Inflammatory macrophage (primary cell): Measurements from ENCODE around the gene CADPS2.

Experiments used
- DNase-seq, 2 donors: peaks; one replicate each; pipeline ENCODE4 v3.0.0-alpha.2; 2020 to 2022

The CADPS2 gene

GRCh38 chr7:122767339-122767738 lies 118.9 kb downstream of the CADPS2 start:
- DNase-seq, result no peak

DNA sequence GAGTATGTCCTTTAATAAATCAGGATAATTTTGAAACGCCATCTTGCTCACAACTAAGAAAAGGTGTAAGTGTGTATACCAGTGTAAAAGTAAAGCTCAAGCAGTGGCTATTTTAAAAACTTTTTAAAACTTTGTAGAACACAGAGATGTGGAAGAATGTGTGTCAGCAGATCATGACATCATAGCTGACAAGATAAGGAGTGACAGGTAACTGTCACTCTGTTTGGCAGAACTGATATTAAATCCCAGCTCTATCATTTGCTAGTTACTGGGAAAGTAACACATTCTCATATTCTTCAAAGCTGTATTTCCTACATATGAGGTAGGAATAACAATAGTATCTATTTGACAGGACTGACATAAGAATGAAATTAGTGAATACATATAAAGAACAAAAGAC lies 119.7 kb downstream of the CADPS2 start:
- DNase-seq, result no peak

DNA sequence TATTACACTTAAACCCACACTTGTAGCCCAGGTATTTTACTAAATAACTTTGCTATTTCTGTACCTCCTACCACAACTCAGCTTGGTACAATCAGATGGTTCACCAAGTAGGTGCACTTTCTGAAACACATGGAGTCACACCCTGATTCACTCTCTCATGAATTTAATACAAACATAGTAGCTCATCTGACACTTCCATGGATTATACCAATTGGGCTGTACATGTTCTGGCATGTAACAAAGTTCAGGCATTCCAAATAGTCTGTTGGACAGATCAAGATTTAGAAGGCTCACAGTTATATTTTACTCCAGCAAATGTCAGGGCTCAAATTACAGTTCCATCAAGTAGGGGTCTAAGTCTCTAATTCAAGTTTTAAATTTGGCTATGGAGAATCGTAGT lies 121.4 kb downstream of the CADPS2 start:
- no peak for DNase-seq

GRCh38 chr7:122764020-122764419 lies 122.2 kb downstream of the CADPS2 start:
- DNase-seq, result no peak

DNA sequence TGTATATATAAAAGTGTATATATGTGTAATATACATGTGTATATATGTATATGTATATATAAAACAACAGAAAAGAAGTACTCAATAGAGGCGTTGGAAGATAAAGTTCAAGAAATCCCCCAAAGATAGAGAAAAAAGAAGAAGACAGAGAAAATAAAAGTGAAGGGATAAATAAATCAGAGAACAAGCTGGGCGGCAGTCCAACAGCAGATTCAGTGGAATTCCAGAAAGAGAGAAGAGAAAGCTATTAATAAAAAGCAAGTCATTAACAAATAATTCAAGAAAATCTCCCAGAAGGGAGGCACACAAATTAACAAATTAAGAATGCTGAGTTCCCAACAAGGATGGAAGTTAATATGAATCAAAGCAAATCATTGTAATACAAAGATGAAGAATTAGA lies 124.2 kb downstream of the CADPS2 start:
- no peak for DNase-seq

- DNase-seq, result no peak
Measured at GRCh38 chr7:122758501-122758900, 127.8 kb downstream of the CADPS2 start.

- DNase-seq, result no peak
Measured at GRCh38 chr7:122756860-122757259, 129.4 kb downstream of the CADPS2 start.

- no peak for DNase-seq
Measured at GRCh38 chr7:122755696-122756095, 130.6 kb downstream of the CADPS2 start.

DNA sequence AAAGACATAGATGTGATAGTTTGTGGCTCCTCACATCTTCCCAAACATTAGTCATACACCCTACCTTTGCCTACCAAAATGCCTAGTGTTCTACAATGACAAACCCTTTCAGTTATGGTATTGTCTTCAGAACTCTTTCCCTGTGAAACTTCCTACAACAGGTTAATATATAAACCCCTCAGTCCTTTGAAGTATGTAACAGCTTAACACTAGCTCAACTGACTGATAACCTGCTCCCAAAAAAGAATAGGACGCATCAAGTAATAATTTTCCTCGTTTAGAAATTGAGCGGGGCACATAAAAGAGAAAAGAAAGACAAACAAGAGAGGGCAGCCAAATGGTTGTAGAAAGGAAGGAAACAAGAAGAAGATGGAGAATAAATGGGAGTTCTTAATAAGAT lies 133.7 kb downstream of the CADPS2 start:
- DNase-seq, result no peak

- no peak for DNase-seq
Measured at GRCh38 chr7:122750389-122750788, 135.9 kb downstream of the CADPS2 start.

DNA sequence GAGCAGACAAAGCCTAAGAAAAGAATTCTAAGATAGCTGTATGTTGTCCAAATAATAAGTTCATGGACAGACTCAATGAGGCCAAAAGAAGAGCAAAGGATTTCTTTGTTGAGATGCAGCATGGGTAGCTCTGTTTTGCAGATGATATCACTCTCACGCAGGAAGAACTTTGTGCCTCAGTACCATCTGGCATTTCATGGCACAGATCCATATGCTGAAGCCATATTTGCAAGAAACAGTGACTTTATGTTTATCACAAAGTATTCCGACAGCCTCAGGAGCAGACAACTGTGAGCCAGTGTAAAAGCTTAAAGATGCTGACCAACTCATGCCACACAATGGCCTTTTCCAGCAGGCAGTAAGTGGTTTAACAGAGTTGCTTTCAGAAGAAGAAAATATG lies 138.1 kb downstream of the CADPS2 start:
- no peak for DNase-seq

- no peak for DNase-seq
Measured at GRCh38 chr7:122746948-122747347, 139.3 kb downstream of the CADPS2 start.

DNA sequence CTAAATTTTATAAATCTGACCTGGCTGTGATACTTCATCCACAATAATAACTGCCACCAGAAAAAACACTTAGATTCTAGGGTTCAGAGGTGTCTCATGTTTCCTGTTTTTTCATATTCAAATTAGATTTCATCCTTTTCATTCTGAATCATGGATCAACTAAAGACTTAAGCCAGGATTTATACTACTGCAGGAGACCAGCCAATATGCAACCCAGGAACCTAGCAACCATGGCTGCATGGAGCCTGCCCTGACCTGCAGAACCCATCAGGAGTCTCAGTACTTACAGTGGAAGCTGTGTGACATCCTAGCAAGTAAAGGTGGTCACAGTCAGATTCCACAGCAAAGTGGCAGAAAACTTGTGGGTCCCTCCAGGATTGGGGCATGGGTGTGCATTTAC lies 143.0 kb downstream of the CADPS2 start:
- DNase-seq, result no peak

- DNase-seq, result no peak
Measured at GRCh38 chr7:122738947-122739346, 147.3 kb downstream of the CADPS2 start.

- no peak for DNase-seq
Measured at GRCh38 chr7:122736183-122736582, 150.1 kb downstream of the CADPS2 start.

DNA sequence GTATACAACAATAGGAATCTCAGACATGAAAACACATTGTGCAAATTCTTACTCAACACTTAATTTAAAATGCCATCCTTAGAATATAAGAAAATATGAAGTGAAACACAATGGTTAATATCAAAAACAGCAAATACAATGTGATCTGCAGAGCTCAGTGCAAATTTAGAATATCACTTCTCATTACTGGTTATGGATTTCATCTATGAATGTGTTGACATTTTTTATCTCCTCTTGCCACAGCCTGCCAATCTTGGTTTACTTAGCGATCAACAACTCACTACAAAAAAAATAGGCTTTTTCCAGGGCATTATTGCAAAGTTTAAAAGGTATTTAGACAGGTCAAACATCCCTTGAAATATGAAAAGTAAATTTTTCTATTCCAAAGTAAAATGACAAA lies 158.5 kb downstream of the CADPS2 start:
- no peak for DNase-seq

- no peak for DNase-seq
Measured at GRCh38 chr7:122727354-122727753, 158.9 kb downstream of the CADPS2 start.

DNA sequence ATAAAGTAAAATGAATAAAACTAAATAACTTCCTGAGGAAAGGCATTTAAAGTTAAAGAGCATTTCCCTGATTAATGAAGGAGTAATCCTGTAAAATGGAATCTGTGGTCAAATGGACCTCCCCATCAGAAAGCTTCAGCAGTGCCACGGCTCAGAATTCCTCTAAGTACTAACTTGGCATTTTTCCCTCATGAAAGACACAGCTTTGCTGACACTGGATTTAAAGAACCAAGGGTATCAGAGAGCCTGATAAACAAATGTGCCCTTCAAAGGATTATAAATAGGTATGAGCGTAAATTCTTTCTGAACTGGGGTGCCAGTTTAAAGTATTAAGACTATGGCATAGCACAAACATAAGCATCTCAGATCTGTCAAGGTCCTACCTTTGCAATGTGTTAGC lies 159.4 kb downstream of the CADPS2 start:
- DNase-seq, result no peak

DNA sequence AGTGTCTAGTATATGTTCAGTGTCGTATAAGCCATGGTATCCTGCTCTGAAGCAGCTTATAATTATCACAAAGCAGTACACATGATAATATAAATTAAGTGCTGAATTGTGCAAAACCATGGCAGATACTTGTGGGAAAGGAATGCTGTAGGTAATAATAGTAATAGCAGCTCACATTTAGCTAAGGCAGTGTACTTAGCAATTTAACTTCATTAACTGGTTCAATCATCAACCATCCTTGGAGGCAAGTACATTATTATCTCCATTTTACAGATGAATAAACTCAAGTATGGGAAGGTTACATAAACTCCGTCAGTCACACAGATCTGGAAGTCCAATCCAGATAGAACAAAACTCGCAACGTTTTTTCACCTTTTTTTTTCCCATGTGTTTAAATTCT lies 161.9 kb downstream of the CADPS2 start:
- DNase-seq, result no peak

DNA sequence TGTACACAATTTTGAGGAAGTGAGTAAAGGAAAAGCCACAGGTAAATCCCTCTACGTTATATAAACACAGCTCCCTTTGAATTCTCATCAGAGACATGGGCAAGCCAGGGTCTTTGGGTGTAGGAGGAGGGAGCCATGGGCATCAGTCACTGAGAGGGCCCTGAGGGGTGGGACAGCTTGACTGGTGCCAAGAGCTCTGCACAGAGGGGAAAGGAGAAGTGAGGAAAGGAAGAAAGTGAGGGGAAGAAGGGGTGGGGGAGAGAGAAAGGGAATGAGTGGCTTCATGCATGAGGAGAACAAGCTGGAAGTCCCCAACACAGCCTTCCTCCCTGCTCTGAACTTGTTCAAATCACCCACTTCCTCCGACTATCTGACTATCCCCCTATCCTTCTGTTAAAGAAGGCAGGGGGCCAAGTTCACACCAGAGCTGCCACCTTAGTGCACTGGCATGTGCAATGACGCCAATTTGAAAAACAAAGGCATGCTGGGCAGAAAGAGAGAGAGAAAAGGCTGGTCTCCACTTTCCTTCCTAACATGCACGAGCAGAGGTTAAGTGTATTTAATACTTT lies 167.2 kb downstream of the CADPS2 start:
- DNase-seq, result no peak

DNA sequence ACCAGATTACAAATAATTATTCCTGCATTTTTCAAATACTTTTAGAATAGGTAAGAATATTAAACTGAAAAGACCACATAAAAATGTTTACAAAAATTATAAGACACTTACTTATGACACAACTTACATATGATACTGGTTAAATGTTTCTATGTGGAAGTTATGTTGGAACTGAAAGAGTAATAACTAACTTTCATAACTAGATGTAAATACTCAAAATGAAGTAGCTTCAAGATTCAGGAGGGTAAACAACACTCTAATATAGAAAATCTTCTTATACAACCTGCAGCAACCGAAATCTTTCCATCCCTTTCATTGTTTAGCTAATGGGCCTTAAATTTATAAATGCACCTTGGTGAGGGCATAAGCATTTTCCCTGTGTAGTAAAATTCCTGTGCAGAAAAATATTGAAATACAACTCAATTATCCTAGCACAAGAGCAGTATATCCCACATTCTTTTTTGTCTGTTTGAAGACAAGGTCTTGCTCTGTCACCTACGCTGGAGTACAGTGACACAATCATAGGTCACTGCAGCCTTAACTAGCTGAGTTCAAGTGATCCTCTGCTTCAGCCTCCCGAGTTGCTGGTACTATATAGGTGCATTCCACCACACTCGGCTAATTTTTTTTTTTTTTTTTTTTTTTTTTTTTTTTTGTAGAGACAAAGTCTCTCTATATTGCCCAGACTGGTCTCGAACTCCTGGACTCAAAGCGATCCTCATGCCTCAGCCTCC lies 168.7 kb downstream of the CADPS2 start:
- DNase-seq, result no peak

- no peak for DNase-seq
Measured at GRCh38 chr7:122715183-122715582, 171.1 kb downstream of the CADPS2 start.

DNA sequence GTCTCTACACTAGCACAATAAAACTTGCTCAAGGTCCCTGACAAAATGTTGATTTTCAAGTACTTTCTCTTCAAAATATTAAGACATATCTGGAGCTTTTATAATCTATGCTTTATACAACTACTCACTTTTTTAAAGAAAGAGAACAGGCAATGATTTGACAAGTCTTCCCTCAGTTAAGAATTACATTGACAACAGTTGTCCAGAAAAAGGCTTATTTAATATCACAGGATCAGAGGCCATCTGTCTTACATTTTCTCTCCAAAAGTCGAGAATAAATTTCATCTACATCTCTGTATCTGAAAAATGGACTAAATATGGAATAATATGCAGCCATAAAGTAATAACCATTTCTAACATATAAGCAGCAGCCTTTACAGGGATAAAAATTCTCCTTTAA lies 175.3 kb downstream of the CADPS2 start:
- no peak for DNase-seq

GRCh38 chr7:122709930-122710646 lies 176.2 kb downstream of the CADPS2 start:
- no peak for DNase-seq
